HL-60 (cell line): ENCODE results near the gene TMEM238L.

Source experiments
- DNase-seq, 2 experiments: peaks; one replicate each; pipeline ENCODE4 v3.0.0-alpha.2; 2010 to 2020; ENCODE audit warnings: low read depth in 1 of 2, low spot score in 1 of 2
- H3K27ac ChIP-seq: fragments of 250-450 bp; sonication (Bioruptor Pico); replicated peaks from 2 replicates; pipeline ENCODE4 v1.5.1; 2020; ENCODE audit warnings: mild to moderate bottlenecking, moderate library complexity
- H3K27me3 ChIP-seq: fragments of 250-450 bp; sonication (Bioruptor Pico); 2 replicates; pipeline ENCODE4 v1.5.1; 2021; ENCODE audit warnings: mild to moderate bottlenecking, moderate library complexity; ENCODE audit not compliant: insufficient read depth, poor library complexity, severe bottlenecking
- H3K4me3 ChIP-seq: replicated peaks from 2 replicates; pipeline ENCODE4 v1.5.1; 2011; ENCODE audit warnings: mild to moderate bottlenecking, control low read depth, low read length; ENCODE audit not compliant: insufficient read depth
- GABPA ChIP-seq: IDR thresholded peaks from 2 replicates; pipeline ENCODE4 v1.6.1; 2012; ENCODE audit warnings: low read depth
- POLR2AphosphoS5 ChIP-seq: IDR thresholded peaks from 2 replicates; pipeline ENCODE4 v1.6.1; 2012; ENCODE audit warnings: low read depth
- SPI1 ChIP-seq: IDR thresholded peaks from 2 replicates; pipeline ENCODE4 v1.6.1; 2012; ENCODE audit warnings: low read depth, mild to moderate bottlenecking, borderline replicate concordance
- TF ChIP-seq, protein P1 (sequence below): IDR thresholded peaks from 2 replicates; pipeline ENCODE4 v1.6.1; 2012; ENCODE audit warnings: low read depth; ENCODE audit not compliant: insufficient replicate concordance
- TF ChIP-seq, protein P2 (sequence below): IDR thresholded peaks from one replicate; pipeline ENCODE4 v1.5.1; 2011; ENCODE audit warnings: low read length, control low read depth, inconsistent platforms; ENCODE audit not compliant: insufficient read depth

Gene TMEM238L

GRCh38 chr17:10793256-10793655, 10.6 kb downstream of the TMEM238L start:
- Histone ChIP-seq H3K27ac (no peak overlapping the region), H3K4me3 (no peak overlapping the region), H3K27me3 (no peaks in the 10 kb centered on the region)
- DNase-seq = no peak
- TF ChIP-seq POLR2AphosphoS5 (no peak), GABPA (no peak), SPI1 (no peak)
- TF ChIP-seq, protein P1, sequence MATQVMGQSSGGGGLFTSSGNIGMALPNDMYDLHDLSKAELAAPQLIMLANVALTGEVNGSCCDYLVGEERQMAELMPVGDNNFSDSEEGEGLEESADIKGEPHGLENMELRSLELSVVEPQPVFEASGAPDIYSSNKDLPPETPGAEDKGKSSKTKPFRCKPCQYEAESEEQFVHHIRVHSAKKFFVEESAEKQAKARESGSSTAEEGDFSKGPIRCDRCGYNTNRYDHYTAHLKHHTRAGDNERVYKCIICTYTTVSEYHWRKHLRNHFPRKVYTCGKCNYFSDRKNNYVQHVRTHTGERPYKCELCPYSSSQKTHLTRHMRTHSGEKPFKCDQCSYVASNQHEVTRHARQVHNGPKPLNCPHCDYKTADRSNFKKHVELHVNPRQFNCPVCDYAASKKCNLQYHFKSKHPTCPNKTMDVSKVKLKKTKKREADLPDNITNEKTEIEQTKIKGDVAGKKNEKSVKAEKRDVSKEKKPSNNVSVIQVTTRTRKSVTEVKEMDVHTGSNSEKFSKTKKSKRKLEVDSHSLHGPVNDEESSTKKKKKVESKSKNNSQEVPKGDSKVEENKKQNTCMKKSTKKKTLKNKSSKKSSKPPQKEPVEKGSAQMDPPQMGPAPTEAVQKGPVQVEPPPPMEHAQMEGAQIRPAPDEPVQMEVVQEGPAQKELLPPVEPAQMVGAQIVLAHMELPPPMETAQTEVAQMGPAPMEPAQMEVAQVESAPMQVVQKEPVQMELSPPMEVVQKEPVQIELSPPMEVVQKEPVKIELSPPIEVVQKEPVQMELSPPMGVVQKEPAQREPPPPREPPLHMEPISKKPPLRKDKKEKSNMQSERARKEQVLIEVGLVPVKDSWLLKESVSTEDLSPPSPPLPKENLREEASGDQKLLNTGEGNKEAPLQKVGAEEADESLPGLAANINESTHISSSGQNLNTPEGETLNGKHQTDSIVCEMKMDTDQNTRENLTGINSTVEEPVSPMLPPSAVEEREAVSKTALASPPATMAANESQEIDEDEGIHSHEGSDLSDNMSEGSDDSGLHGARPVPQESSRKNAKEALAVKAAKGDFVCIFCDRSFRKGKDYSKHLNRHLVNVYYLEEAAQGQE = no peak
- TF ChIP-seq, protein P2, sequence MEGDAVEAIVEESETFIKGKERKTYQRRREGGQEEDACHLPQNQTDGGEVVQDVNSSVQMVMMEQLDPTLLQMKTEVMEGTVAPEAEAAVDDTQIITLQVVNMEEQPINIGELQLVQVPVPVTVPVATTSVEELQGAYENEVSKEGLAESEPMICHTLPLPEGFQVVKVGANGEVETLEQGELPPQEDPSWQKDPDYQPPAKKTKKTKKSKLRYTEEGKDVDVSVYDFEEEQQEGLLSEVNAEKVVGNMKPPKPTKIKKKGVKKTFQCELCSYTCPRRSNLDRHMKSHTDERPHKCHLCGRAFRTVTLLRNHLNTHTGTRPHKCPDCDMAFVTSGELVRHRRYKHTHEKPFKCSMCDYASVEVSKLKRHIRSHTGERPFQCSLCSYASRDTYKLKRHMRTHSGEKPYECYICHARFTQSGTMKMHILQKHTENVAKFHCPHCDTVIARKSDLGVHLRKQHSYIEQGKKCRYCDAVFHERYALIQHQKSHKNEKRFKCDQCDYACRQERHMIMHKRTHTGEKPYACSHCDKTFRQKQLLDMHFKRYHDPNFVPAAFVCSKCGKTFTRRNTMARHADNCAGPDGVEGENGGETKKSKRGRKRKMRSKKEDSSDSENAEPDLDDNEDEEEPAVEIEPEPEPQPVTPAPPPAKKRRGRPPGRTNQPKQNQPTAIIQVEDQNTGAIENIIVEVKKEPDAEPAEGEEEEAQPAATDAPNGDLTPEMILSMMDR = no peak

GRCh38 chr17:10792151-10792550, 11.7 kb downstream of the TMEM238L start:
- DNase-seq = no peak
- TF ChIP-seq, protein P2 = no peak
- no peak for TF ChIP-seq POLR2AphosphoS5
- Histone ChIP-seq H3K27ac (no peak overlapping the region), H3K4me3 (no peak overlapping the region), H3K27me3 (no peaks in the 10 kb centered on the region)

DNA sequence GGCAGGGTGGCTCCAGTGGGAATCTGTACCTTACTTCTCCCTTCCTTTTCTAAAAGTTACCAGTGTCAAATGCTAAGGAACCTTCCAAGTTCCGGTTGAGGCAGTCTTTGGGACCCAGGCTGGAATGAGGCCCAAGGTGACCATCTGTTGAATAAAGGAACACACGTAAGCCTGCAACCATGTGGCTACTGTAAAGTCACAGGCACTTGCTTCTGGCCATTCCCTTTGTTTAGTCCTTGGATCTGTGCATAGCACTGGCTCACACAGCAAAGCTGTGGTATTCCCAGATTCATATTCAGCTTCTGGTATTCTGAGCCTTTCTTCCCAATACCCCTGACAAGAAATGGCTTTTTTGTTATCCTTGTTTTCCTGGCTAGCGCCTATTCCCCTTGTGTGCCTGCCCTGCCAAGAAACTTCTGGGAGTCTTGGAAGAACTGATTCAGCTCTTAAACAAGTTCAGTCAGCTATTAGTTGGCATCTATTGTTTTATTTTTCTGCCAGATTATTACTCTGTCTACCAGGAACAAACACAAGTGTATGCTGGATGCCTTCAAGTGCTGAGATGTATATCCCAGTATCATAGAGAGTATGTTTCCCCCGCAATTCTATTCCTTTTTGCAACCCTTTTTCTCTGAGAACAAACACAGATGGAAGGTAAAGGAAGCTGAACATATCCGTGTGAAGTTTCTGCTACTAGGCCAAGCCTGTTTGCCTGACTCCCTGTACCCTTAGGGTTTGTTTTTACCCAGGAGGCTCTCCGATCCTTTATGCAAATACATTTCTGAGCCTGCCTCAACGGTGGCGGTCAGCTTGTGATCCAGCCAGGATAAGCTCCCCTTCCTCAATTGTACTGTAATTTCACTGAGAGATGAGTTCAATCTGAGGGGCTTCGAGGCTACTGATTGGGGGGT, 13.2 kb downstream of the TMEM238L start:
- no peaks in the 10 kb centered on the region for H3K27me3 ChIP-seq
- no peak for DNase-seq
- no peak overlapping the region for H3K4me3 ChIP-seq
- TF ChIP-seq, protein P1 = no peak
- TF ChIP-seq, protein P2 = no peak
- no peak for TF ChIP-seq SPI1
- no peak for TF ChIP-seq POLR2AphosphoS5
- no peak for TF ChIP-seq GABPA
- H3K27ac ChIP-seq = no peak overlapping the region
